GM21381 (cell line): ENCODE data around the gene RPL10A.

Experiments used
- ATAC-seq: cut with Tn5 transposase; IDR thresholded peaks from one replicate; pipeline ENCODE4 v1.9.1; 2021; ENCODE audit warnings: mild to moderate bottlenecking, moderate library complexity; ENCODE audit not compliant: unreplicated experiment

The RPL10A gene

DNA sequence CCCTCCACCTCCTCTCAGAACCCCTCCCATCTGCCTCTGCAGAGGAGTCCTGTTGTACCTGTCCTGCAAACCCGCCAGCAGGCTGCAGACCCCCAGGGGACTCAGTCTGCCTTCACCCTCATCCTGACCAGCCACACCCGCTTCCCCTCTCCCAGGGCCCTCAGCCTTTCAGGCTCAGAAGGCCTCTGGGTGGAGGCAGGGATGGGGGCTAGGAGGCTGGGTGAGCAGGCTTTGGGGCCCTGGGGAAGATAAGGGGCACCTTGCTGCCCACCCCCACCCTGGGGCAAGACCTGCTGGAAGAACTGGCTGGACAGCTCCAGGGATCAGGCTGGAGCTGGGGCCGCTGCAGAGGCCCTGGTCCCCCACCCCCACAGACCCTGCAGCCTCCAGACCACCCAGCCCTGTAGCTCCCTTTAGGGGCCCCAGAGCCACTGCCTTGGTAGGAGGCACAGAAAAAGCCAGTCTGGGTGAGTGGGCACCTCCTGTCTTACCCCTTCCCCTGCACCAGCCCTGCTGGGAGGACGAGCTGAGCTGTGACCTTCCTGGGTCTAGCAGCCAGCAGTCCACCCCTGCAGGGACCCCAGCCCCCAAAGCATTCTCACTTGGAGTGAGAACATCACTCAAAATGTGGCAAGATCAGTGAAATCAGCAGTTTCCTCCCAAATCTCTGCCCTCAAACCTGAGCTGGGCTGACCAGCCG lies 23.5 kb downstream of the RPL10A start:
- ATAC-seq: no peak

- no peak for ATAC-seq
These were observed 24.2 kb downstream of the RPL10A start for GRCh38 chr6:35492258-35492973.

DNA sequence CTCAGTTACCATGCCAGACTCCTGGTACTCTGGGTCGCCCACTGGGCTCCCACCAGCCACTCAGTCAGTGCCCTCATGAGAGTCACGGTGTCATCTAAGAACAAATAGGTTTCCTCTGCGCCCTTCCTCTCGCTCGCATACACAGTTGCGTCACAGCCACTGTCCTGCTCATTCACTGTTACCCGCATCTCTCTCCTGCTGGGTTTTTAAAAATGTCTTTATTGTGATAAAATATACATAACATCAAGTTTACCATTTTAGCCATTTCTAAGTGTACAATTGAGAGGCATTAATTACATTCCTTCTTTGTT lies 24.7 kb downstream of the RPL10A start:
- ATAC-seq: no peak

- ATAC-seq: no peak
These were observed 25.2 kb downstream of the RPL10A start for GRCh38 chr6:35493307-35493983.

GRCh38 chr6:35494161-35494563 lies 26.0 kb downstream of the RPL10A start:
- no peak for ATAC-seq

DNA sequence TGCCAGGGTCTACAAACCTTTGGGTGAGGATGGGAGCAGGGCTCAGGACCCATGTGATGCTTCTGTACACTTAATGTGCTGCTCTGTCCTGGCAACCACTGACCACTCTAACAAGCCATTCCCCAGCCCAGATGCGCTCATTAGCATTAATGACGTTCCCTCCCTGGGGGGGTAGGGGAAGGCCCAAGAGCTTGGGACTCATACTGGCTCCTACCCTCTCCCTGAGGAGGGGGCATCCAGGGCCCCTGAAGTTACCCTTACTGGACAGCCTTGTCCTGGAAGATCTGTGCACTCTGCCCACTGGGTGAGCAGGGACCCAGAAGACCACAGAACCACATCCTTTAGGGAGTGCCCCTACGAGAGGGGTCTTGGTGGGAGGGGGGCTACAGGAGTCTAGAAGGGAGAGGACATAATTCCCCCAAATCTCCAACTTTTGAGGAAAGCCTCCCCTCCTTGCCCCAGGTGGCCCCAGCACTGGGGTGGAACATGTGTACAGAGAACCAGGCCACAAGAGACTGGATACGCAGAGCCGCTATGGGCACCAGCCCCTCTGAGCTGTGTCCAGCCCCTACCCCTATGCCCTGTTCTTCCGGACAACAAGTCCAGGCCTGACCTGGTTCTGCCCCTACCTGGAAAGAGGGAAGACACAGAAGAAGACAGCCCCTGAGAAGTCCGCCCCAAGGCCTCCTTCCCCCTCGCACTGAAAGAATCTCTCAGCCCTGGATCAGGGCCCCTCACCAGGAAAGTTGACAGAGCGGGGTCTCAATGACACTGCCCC lies 27.2 kb downstream of the RPL10A start:
- no peak for ATAC-seq

DNA sequence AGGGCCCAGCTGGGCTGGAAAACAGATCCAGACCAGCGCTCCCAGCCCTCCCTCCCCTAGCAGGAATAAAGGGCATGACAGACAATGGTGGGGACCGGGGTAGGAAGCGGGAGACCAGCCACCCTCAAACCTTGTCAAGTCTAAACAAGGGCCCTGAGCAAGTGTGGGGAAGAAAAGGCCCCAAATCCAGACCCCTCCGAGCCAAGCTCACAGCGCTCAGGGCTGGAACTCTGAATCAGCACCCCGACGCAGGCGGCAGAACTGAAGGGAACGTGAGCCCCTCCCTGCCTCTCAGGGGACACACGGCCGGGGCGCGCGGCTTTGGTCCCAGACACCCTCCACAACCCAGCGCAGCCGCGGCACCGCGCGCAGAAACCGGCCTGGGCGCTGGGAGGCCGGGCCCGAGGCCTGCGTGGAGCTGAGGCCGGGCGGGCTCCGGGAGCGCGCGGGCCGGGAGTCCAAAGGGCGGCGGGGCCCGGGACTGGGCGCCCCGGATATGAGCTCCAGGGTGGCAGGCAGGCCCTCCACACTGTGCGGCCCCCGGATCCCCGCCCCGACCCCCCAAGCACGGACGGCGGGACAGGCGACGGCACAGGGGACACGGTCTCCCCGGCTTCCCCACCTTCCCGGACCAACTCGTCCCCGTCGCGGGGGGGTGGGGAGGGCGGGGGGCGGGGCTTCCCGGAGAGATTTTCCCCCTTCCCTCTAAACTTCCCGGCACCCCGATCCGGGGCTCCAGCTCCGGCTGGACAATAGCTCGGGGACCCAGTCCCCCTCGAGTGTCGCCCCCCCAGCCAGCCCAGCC lies 28.0 kb downstream of the RPL10A start:
- no peak for ATAC-seq

GRCh38 chr6:35496841-35497570 lies 28.8 kb downstream of the RPL10A start, which contains the start of gene TEAD3:
TEAD3 (minus strand) TSS chr6:35497079.
- no peak for ATAC-seq

DNA sequence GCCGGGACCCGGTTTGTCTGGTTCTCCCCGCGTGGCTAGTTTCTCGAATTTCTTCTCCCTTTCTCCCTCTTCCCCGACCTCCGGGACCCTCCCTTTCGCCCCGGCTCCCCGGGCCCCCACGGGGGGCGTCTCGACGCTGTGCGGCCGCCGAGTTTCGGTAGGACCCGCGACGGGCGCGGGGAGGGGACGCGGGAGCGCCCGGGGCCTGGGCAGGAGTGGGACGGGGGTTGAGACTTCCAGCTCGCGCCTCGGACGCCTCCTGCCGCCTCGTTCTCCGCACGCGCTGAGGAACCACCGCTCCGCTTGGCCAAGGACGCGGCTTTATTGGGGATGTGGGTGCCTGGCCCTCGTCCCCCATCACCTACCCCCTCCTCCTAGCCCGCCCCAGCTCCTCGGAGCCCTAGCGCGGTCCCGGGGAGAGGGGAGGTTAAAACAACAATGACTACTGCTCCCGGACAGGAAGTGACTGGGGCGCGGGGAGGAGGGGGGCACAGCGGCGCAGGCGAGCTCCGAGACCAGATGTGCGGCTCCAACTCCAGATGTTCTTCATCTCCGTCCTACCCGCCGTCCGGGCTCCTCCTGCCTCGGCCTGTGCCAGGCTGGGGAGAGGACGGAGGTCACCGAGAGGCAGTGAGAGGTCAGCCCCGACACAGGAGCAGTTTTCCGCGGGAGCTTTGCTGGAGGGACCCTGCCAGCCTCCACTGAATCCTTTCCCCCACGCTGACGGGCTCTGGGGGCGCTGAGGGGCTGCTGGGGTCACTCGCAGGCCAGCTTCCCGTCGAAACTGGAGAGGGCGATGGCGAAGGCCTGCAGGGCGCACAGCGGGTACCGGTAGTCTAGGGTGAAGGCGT lies 29.6 kb downstream of the RPL10A start:
- no peak for ATAC-seq

DNA sequence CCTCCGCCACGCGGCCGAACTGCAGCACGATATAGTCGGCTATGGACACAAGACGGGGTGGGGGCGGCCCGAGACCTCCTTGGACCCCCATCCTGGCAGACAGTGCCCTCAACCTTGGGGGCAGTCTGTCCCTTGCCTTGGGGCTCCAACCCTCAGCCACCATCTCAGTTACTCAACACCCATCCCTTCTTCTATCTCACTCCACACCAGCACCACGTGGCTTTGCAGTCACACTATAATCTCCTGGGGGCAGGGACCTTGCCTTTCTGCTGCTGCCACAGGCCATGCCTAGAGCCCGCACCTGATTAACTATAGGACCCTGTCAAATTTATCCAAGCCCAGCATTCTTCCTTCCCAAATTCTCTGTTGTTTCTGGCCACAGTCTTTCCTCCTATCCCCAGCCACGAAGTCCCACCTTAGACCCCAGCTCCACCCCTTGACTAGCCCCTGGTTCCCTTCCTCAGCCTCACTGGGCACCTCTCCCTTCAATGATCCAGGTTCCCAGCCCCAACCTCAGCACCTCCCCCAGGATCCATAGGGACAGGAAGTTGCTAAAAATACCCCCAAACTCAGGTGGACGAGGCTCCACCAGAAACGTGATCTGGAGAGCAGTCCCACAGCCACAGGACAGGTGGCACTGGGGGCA lies 30.3 kb downstream of the RPL10A start:
- ATAC-seq: no peak

GRCh38 chr6:35499372-35499771 lies 31.2 kb downstream of the RPL10A start:
- ATAC-seq: no peak

- ATAC-seq: no peak
These were observed 32.6 kb downstream of the RPL10A start for GRCh38 chr6:35500782-35501181.

DNA sequence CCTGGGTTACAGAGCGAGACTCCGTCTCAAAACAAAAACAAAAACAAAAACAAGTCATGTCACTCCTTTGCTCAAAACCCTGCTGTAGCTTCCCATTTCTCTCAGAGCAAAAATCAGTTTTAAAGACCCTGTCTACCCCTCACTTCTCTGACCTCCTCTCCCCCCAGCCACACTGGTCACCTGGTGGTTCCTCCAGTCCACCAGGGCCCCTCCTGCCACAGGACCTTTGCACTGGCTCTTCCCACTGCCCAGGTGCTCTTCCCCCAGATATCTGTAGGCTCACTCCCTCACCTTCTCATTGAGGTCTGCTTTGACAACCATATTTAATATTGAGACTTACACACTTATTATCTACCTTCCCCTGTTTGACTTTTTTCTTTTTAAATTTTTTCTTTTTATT lies 33.6 kb downstream of the RPL10A start:
- ATAC-seq: no peak

- no peak for ATAC-seq
These were observed 35.3 kb downstream of the RPL10A start for GRCh38 chr6:35503534-35503933.

GRCh38 chr6:35505999-35506412 lies 37.8 kb downstream of the RPL10A start:
- ATAC-seq: no peak

GRCh38 chr6:35506536-35506935 lies 38.3 kb downstream of the RPL10A start:
- no peak for ATAC-seq

GRCh38 chr6:35507221-35507620 lies 39.0 kb downstream of the RPL10A start:
- ATAC-seq: no peak

DNA sequence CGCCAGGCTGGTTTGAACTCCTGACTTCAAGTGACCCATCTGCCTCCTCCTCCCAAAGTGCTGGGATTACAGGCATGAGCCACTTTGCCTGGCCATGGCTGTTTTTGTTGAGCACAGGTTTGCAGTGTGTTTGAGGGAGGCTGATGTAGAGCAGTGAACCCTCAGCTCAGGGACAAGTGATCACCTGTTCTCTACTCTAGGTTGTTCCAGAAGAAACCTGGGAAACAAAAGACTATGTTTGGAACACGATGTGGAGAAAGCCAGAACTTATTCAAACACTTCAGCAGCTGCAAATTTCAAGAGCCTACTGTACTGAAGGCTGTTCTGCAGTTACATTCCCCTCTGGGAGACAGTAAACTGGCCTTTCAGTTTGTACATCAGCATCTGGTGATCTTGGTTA lies 39.8 kb downstream of the RPL10A start:
- ATAC-seq: no peak
